ENCODE data around the gene RPLP2.

- TF ChIP-seq CTCF (conservative IDR thresholded peaks at IDR 0.05; ENCODE audit: low read depth, low read length) (no peak), MXI1 (IDR thresholded peaks at IDR 0.05; ENCODE audit: borderline replicate concordance, low read depth, low read length) (no peak), POLR2A (IDR thresholded peaks at IDR 0.05; ENCODE audit: low read depth, low read length) (no peak), RFX5 (IDR thresholded peaks at IDR 0.05; ENCODE audit: low read depth, low read length) (no peak), MAFK (IDR thresholded peaks at IDR 0.05; ENCODE audit: low read depth, low read length) (no peak)
These were observed 22.3 kb downstream of the RPLP2 start for GRCh38 chr11:831961-832528.
